ENCODE measurements around the gene ZNF292.

DNA sequence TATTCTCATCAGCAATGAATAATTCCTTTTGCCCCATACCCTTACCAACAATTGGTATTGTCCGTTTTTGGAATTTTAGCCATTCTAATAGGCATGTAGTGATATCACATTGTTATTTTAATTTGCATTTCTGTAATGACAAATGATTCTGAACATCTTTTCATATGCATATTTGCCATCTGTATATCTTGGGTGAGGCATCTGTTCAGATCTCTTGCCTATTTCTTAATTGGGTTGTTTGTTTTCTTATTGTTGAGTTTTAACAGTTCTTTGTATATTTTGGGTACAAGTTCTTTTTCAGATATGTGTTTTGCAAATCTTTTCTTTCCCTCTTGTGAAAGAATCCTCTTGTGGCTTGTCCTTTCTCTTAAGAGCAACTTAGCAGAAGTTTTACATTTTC, 69.6 kb downstream of the ZNF292 start:
- TF ChIP-seq, protein P1, sequence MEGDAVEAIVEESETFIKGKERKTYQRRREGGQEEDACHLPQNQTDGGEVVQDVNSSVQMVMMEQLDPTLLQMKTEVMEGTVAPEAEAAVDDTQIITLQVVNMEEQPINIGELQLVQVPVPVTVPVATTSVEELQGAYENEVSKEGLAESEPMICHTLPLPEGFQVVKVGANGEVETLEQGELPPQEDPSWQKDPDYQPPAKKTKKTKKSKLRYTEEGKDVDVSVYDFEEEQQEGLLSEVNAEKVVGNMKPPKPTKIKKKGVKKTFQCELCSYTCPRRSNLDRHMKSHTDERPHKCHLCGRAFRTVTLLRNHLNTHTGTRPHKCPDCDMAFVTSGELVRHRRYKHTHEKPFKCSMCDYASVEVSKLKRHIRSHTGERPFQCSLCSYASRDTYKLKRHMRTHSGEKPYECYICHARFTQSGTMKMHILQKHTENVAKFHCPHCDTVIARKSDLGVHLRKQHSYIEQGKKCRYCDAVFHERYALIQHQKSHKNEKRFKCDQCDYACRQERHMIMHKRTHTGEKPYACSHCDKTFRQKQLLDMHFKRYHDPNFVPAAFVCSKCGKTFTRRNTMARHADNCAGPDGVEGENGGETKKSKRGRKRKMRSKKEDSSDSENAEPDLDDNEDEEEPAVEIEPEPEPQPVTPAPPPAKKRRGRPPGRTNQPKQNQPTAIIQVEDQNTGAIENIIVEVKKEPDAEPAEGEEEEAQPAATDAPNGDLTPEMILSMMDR (IDR thresholded peaks at IDR 0.05; ENCODE audit: poor library complexity) = no peak
- no peak for TF ChIP-seq EZH2 (IDR thresholded peaks at IDR 0.05; ENCODE audit: borderline replicate concordance)
